HEK293 (cell line): ENCODE measurements around the gene LONP2.
A peak's percentile ranks its signal among the peaks of the same experiment; 100 is the strongest.

Experiments used
- CTCF ChIA-PET: fragments of 350-600 bp; formaldehyde crosslinking; extraction: SDS; loops from one replicate; lab custom pipeline; 2021; ENCODE audit warnings: antibody characterized with exemption; lab: Yijun Ruan, JAX
- POLR2A ChIA-PET: fragments of 300-600 bp; formaldehyde crosslinking; extraction: SDS; loops from one replicate; lab custom pipeline; 2020; ENCODE audit warnings: antibody characterized with exemption, inconsistent platforms; lab: Yijun Ruan, JAX
- H3K27ac ChIP-seq: fragments of 200-500 bp; sonication (Bioruptor generic); 2 replicates; pipeline ENCODE4 v1.5.1; 2014; ENCODE audit warnings: low read depth, low read length, control low read depth, inconsistent platforms; ENCODE audit errors: extremely low read depth
- H3K36me3 ChIP-seq, 2 experiments: fragments of 200-500 bp in 1 of 2; sonication (Bioruptor generic) in 1 of 2; 1 replicate in 1 of 2; 2 replicates in 1 of 2; pipeline ENCODE4 v1.5.1; 2014 to 2017; ENCODE audit warnings: inconsistent platforms in 2 of 2, low read length in 2 of 2; ENCODE audit not compliant: control insufficient read depth in 2 of 2, insufficient read depth in 1 of 2
- H3K4me1 ChIP-seq: fragments of 200-500 bp; sonication (Bioruptor generic); 2 replicates; pipeline ENCODE4 v1.5.1; 2014; ENCODE audit warnings: mild to moderate bottlenecking, low read length, inconsistent platforms; ENCODE audit not compliant: control insufficient read depth, insufficient read depth
- H3K4me3 ChIP-seq: 2 replicates; pipeline ENCODE4 v1.5.1; 2011; ENCODE audit warnings: low read depth, mild to moderate bottlenecking, control low read depth, low read length, moderate library complexity
- H3K9me3 ChIP-seq: fragments of 200-500 bp; sonication (Bioruptor generic); 2 replicates; pipeline ENCODE4 v1.5.1; 2014; ENCODE audit warnings: low read depth, low read length, inconsistent platforms; ENCODE audit not compliant: control insufficient read depth, insufficient read depth
- FEZF1 ChIP-seq: fragments of 450-650 bp; formaldehyde crosslinking; IDR thresholded peaks from 2 replicates; pipeline ENCODE4 v1.5.1; 2016; ENCODE audit warnings: missing biosample characterization, missing genetic modification characterization
- MEIS1 ChIP-seq: sonication (generic); formaldehyde crosslinking; IDR thresholded peaks from 2 replicates; pipeline ENCODE4 v1.8.1; 2022; ENCODE audit warnings: missing genetic modification reagents, mild to moderate bottlenecking, borderline replicate concordance
- ZNF175 ChIP-seq: fragments of 450-650 bp; formaldehyde crosslinking; IDR thresholded peaks from 2 replicates; pipeline ENCODE4 v1.5.1; 2016; ENCODE audit warnings: missing biosample characterization, missing genetic modification characterization
- ZNF202 ChIP-seq: fragments of 450-650 bp; formaldehyde crosslinking; IDR thresholded peaks from 2 replicates; pipeline ENCODE4 v1.5.1; 2016; ENCODE audit warnings: missing biosample characterization, missing genetic modification characterization, borderline replicate concordance
- ZNF280C ChIP-seq: fragments of 450-650 bp; formaldehyde crosslinking; IDR thresholded peaks from 2 replicates; pipeline ENCODE4 v1.5.1; 2016; ENCODE audit warnings: missing biosample characterization, missing genetic modification characterization
- ZNF76 ChIP-seq: fragments of 450-650 bp; formaldehyde crosslinking; IDR thresholded peaks from 2 replicates; pipeline ENCODE4; 2016; ENCODE audit warnings: low read depth, missing biosample characterization, missing genetic modification characterization, borderline replicate concordance
- ZSCAN23 ChIP-seq: fragments of 450-650 bp; formaldehyde crosslinking; IDR thresholded peaks from 2 replicates; pipeline ENCODE4 v1.5.1; 2016; ENCODE audit warnings: missing biosample characterization, missing genetic modification characterization
- TF ChIP-seq, protein P1 (sequence below): fragments of 450-650 bp; formaldehyde crosslinking; IDR thresholded peaks from 2 replicates; pipeline ENCODE4 v1.5.1; 2017; ENCODE audit warnings: missing biosample characterization, missing genetic modification characterization
- TF ChIP-seq, protein P2 (sequence below): fragments of 450-650 bp; formaldehyde crosslinking; IDR thresholded peaks from 2 replicates; pipeline ENCODE4 v1.5.1; 2016; ENCODE audit warnings: missing biosample characterization, missing genetic modification characterization

LONP2 gene

DNA sequence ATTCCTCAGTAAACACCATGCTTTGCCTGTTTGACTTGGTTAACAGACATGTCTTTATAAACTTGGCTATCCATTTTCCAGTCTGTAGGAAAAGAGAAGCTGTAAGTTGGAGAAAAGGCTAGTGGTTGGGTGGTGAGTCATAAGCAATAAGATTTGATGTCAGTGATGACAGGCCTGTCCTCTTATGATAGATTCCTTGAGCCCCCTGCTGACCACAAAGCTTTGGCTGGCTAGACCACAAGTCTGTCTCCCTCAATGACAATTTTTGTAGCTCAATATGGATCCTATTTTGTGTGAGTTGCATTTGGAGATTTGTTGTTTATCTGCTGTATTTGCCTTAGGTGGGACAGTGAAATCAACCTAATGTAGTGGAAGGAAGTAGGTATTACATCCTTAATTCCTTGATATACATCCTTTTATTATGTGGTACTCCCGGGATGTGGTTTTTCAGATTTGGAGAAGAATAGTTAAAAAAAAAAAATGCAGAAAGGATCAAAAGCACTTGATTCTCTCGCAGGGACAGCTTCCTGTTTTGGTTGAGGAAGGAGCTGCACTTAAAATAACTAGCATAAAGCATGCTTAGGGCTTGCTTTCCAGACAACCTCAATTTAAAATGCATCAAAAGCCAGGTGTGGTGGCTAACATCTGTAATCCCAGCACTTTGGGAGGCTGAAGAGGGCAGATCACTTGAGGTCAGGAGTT lies 73.7 kb downstream of the LONP2 start:
- peaks cover 0 to 16% of the 10 kb centered on the region in 2 experiments; a peak in 2 of 3 replicates for H3K36me3 ChIP-seq
- no peak overlapping the region for H3K27ac ChIP-seq

DNA sequence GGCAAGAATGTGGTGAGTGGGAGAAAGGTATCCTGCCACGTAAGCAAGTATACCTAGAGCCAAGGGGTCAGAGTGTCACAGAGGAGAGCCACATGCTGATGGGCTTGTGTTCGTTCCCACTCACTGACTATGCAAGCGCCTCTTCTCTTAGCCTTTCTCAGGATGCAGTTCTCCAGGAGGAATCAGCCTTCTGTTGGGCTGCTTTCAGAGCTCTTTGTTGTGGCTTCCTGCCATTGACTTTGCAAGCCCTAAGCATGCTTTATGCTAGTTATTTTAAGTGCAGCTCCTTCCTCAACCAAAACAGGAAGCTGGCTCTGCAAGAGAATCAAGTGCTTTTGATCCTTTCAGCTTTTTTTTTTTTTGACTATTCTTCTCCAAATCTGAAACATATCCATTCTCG lies 74.5 kb downstream of the LONP2 start:
- TF ChIP-seq, protein P1, sequence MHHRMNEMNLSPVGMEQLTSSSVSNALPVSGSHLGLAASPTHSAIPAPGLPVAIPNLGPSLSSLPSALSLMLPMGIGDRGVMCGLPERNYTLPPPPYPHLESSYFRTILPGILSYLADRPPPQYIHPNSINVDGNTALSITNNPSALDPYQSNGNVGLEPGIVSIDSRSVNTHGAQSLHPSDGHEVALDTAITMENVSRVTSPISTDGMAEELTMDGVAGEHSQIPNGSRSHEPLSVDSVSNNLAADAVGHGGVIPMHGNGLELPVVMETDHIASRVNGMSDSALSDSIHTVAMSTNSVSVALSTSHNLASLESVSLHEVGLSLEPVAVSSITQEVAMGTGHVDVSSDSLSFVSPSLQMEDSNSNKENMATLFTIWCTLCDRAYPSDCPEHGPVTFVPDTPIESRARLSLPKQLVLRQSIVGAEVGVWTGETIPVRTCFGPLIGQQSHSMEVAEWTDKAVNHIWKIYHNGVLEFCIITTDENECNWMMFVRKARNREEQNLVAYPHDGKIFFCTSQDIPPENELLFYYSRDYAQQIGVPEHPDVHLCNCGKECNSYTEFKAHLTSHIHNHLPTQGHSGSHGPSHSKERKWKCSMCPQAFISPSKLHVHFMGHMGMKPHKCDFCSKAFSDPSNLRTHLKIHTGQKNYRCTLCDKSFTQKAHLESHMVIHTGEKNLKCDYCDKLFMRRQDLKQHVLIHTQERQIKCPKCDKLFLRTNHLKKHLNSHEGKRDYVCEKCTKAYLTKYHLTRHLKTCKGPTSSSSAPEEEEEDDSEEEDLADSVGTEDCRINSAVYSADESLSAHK (tag by site-specific recombination) = no peak
- no peak for TF ChIP-seq ZNF76 (tag by site-specific recombination)
- no peak overlapping the region for H3K4me3 ChIP-seq
- peaks cover 0 to 10% of the 10 kb centered on the region in 2 experiments; a peak in 2 of 3 replicates for H3K36me3 ChIP-seq
- H3K9me3 ChIP-seq = no peaks in the 10 kb centered on the region
- ChIA-PET CTCF (interaction anchor here (1.0 kb wide), 1 partner anchor 21 kb away, joined by 3 read pairs; no protein-coding TSS in a partner anchor), POLR2A (no interaction called here)
- peaks cover 7% of the 10 kb centered on the region; the same call in 1 of the 2 replicates for H3K4me1 ChIP-seq
- no peak overlapping the region for H3K27ac ChIP-seq

More for the DNA sequence above, 73.7 kb downstream of the LONP2 start:
- Histone ChIP-seq H3K9me3 (no peaks in the 10 kb centered on the region), H3K4me1 (peaks cover 7% of the 10 kb centered on the region; the same call in 1 of the 2 replicates), H3K4me3 (no peak overlapping the region)
- peak; percentile 79 for TF ChIP-seq MEIS1
- peak; percentile 61 for TF ChIP-seq FEZF1 (tag by site-specific recombination)
- no peak for TF ChIP-seq ZNF175 (tag by site-specific recombination)
- CTCF ChIA-PET = interaction anchor here (1.0 kb wide), 1 partner anchor 22 kb away, joined by 3 read pairs; no protein-coding TSS in a partner anchor
- POLR2A ChIA-PET = no interaction called here

GRCh38 chr16:48321317-48322036 lies 77.4 kb downstream of the LONP2 start:
- no peaks in the 10 kb centered on the region for H3K9me3 ChIP-seq
- TF ChIP-seq ZNF280C = no peak
- TF ChIP-seq, protein P2, sequence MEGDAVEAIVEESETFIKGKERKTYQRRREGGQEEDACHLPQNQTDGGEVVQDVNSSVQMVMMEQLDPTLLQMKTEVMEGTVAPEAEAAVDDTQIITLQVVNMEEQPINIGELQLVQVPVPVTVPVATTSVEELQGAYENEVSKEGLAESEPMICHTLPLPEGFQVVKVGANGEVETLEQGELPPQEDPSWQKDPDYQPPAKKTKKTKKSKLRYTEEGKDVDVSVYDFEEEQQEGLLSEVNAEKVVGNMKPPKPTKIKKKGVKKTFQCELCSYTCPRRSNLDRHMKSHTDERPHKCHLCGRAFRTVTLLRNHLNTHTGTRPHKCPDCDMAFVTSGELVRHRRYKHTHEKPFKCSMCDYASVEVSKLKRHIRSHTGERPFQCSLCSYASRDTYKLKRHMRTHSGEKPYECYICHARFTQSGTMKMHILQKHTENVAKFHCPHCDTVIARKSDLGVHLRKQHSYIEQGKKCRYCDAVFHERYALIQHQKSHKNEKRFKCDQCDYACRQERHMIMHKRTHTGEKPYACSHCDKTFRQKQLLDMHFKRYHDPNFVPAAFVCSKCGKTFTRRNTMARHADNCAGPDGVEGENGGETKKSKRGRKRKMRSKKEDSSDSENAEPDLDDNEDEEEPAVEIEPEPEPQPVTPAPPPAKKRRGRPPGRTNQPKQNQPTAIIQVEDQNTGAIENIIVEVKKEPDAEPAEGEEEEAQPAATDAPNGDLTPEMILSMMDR (tag by site-specific recombination) = no peak
- TF ChIP-seq ZNF202 (tag by site-specific recombination) = no peak
- TF ChIP-seq ZSCAN23 (tag by site-specific recombination) = no peak
- no peak overlapping the region for H3K27ac ChIP-seq
- ChIA-PET POLR2A (no interaction called here), CTCF (interaction anchor here (0.6 to 1.8 kb wide), 4 partner anchors 9 to 736 kb away, joined by 3 to 7 read pairs (median 4); no protein-coding TSS in a partner anchor)
- peaks cover 7% of the 10 kb centered on the region; the same call in 1 of the 2 replicates for H3K4me1 ChIP-seq
- H3K4me3 ChIP-seq = no peak overlapping the region
- peaks cover 0 to 18% of the 10 kb centered on the region in 2 experiments; a peak in 2 of 3 replicates for H3K36me3 ChIP-seq
